Measurements from ENCODE around the gene PKP3. TPM values are rescaled to one million over a fixed set of nuclear protein-coding genes. Genes with fewer than 3 reads are reported as not detected.
"Not testable (repeated sequence)": the region's sequence is repeated elsewhere in the genome, so short reads cannot be mapped to it uniquely, and the experiment has no call there.

PKP3 gene
- total and polyA plus RNA-seq, 8 donors: 11.0 to 48.6 (median 13.9) TPM

- Histone ChIP-seq H3K27ac (no peak overlapping the region), H3K9me3 (peaks cover 0 to 12% of the 10 kb centered on the region in 2 donors), H3K4me1 (peaks cover 2 to 3% of the 10 kb centered on the region in 2 donors), H3K27me3 (peaks cover 5 to 17% of the 10 kb centered on the region in 2 donors), H3K36me3 (no peaks in the 10 kb centered on the region), H3K4me3 (no peak overlapping the region)
- ATAC-seq (no peak), DNase-seq (peak in 1 of 4 donors; percentile 72)
- no peak for TF ChIP-seq CTCF (IDR thresholded peaks at IDR 0.05)
- intact Hi-C loops (cut with DNase I): no loop called here
Measured at GRCh38 chr11:360326-361280, 33.4 kb upstream of the PKP3 start.

GRCh38 chr11:362642-363442 is 31.2 kb upstream of the PKP3 start:
- H3K4me1 ChIP-seq: no peaks in the 10 kb centered on the region
- H3K27ac ChIP-seq: no peak overlapping the region
- H3K27me3 ChIP-seq: peaks cover 11 to 40% of the 10 kb centered on the region in 2 donors
- DNase-seq: no peak
- no peaks in the 10 kb centered on the region for H3K36me3 ChIP-seq
- H3K9me3 ChIP-seq: peaks cover 0 to 12% of the 10 kb centered on the region in 2 donors
- intact Hi-C loops (cut with DNase I): no loop called here
- no peak overlapping the region for H3K4me3 ChIP-seq
- ATAC-seq: no peak
- no peak for TF ChIP-seq CTCF (IDR thresholded peaks at IDR 0.05)

- H3K4me3 ChIP-seq; intact Hi-C loops (cut with DNase I); DNase-seq; ATAC-seq; H3K36me3 ChIP-seq; H3K4me1 ChIP-seq; H3K27ac ChIP-seq: not testable (repeated sequence)
- Histone ChIP-seq H3K9me3 (peaks cover 0 to 12% of the 10 kb centered on the region in 2 donors), H3K27me3 (peaks cover 17 to 45% of the 10 kb centered on the region in 2 donors)
Measured at GRCh38 chr11:363443-363805, 30.6 kb upstream of the PKP3 start.

- H3K9me3 ChIP-seq: peaks cover 0 to 12% of the 10 kb centered on the region in 2 donors
- intact Hi-C loops (cut with DNase I): no loop called here
- TF ChIP-seq CTCF (IDR thresholded peaks at IDR 0.05): peak in 1 of 2 donors; percentile 22
Measured at GRCh38 chr11:363948-364761, 29.9 kb upstream of the PKP3 start.

GRCh38 chr11:364991-365725 is 28.9 kb upstream of the PKP3 start:
- TF ChIP-seq CTCF (IDR thresholded peaks at IDR 0.05): no peak
- intact Hi-C loops (cut with DNase I): no loop called here

More at GRCh38 chr11:363948-364761, 29.9 kb upstream of the PKP3 start:
- Histone ChIP-seq H3K4me1 (peaks cover 0 to 6% of the 10 kb centered on the region in 2 donors), H3K36me3 (no peaks in the 10 kb centered on the region), H3K4me3 (no peak overlapping the region), H3K27ac (no peak overlapping the region), H3K27me3 (peaks cover 22 to 52% of the 10 kb centered on the region in 2 donors)
- DNase-seq: peak in 1 of 4 donors; percentile 86
- peak; percentile 65 for ATAC-seq

More at GRCh38 chr11:364991-365725, 28.9 kb upstream of the PKP3 start:
- ATAC-seq: no peak
- no peak overlapping the region for H3K27ac ChIP-seq
- DNase-seq: no peak
- H3K4me3 ChIP-seq: no peak overlapping the region
- peaks cover 0 to 12% of the 10 kb centered on the region in 2 donors for H3K9me3 ChIP-seq
- peaks cover 22 to 56% of the 10 kb centered on the region in 2 donors for H3K27me3 ChIP-seq
- no peaks in the 10 kb centered on the region for H3K36me3 ChIP-seq
- H3K4me1 ChIP-seq: peaks cover 0 to 6% of the 10 kb centered on the region in 2 donors
